ENCODE measurements around the gene POLE. TPM values are rescaled to one million over a fixed set of nuclear protein-coding genes. Genes with fewer than 3 reads are reported as not detected.

The POLE gene
- total and polyA plus RNA-seq, 9 of the 15 experiments (the other 6 are each of a cell fraction or from before 2014, with no cell fraction given) = 2.4 to 154 (median 49.6) TPM

- Histone ChIP-seq H3K9ac (ENCODE audit: insufficient read depth in 1 of 2, low read depth in 2 of 2, low read length in 2 of 2) (no peak overlapping the region), H3K9me1 (ENCODE audit: control insufficient read depth, insufficient read depth, low read length) (no peaks in the 10 kb centered on the region), H3K9me3 (replicated peaks; ENCODE audit: control insufficient read depth, insufficient read depth, low read depth, low read length) (no peaks in the 10 kb centered on the region; the same call in 1 of the 2 replicates), H3K27ac (ENCODE audit: extremely low read depth, low read depth, low read length) (no peak overlapping the region), H2AFZ (ENCODE audit: low read depth, low read length) (peak overlapping the region; percentile 71), H3K36me3 (ENCODE audit: control insufficient read depth, insufficient read depth, low read length) (no peaks in the 10 kb centered on the region), H3K4me2 (ENCODE audit: insufficient read depth, low read length) (peak overlapping the region; percentile 73), H4K20me1 (replicated peaks; ENCODE audit: control insufficient read depth, insufficient read depth, low read length) (0 out of 2 replicates have a peak, but pooled peaks cover 5% of the 10 kb centered on the region), H3K4me3 (no peak overlapping the region), H3K4me1 (replicated peaks in 1 of 2; ENCODE audit: control insufficient read depth in 2 of 2, insufficient read depth in 2 of 2, low read length in 2 of 2) (peaks cover 2 to 48% of the 10 kb centered on the region in 2 experiments; a peak in 2 of 5 replicates), H3K27me3 (ENCODE audit: control insufficient read depth in 2 of 2, insufficient read depth in 2 of 2, low read length in 2 of 2) (peaks cover 32 to 59% of the 10 kb centered on the region in 2 experiments), H3K79me2 (ENCODE audit: control insufficient read depth, insufficient read depth, low read length) (no peaks in the 10 kb centered on the region)
- ATAC-seq (peak; percentile 100), FAIRE-seq (peak; percentile 98), DNase-seq (ENCODE audit: extremely low read depth in 1 of 4, low spot score in 3 of 4) (peak; percentile 89 to 96 (median 92))
- intact Hi-C loops (cut with micrococcal nuclease) = no loop called here
- in situ Hi-C loops (cut with MboI) = no loop called here
- ChIA-PET POLR2A (no interaction called here), CTCF (ENCODE audit: low intra/inter-chr PET ratio) (no interaction called here)
- no TSS peak for BruUV-seq (replicated peaks)
- 2% methylated on average over 11 of the region's 11 CpGs for WGBS (ENCODE audit: insufficient coverage, low coverage, missing lambda C conversion rate)
- TF ChIP-seq TBP (optimal IDR thresholded peaks at IDR 0.05; ENCODE audit: low read depth, low read length) (no peak), NRF1 (conservative IDR thresholded peaks at IDR 0.05 in 1 of 2, IDR thresholded peaks at IDR 0.05 in 1 of 2) (peak; percentile 79 to 84), RCOR1 (IDR thresholded peaks at IDR 0.05; ENCODE audit: borderline replicate concordance in 1 of 2, low read depth in 2 of 2, low read length in 2 of 2) (peak in 1 of 2 experiments; percentile 39; a peak in 1 of 4 replicates), ATF1 (CRISPR knock-in tag; IDR thresholded peaks at IDR 0.05) (no peak), ATF1 (tag; IDR thresholded peaks at IDR 0.05) (peak; percentile 17), DACH1 (IDR thresholded peaks at IDR 0.05; ENCODE audit: partially characterized antibody) (no peak), TAF9B (IDR thresholded peaks at IDR 0.05; ENCODE audit: partially characterized antibody) (no peak), SRSF9 (IDR thresholded peaks at IDR 0.05; ENCODE audit: borderline replicate concordance, low read depth, low read length) (no peak), MAFK (IDR thresholded peaks at IDR 0.05; ENCODE audit: low read length) (no peak), ZNF184 (CRISPR knock-in tag; IDR thresholded peaks at IDR 0.05) (no peak), SAFB (IDR thresholded peaks at IDR 0.05; ENCODE audit: borderline replicate concordance, low read depth, low read length) (no peak), KAT7 (CRISPR knock-in tag; IDR thresholded peaks at IDR 0.05; ENCODE audit: borderline replicate concordance) (no peak), PHF21A (IDR thresholded peaks at IDR 0.05; ENCODE audit: borderline replicate concordance, low read depth) (peak; percentile 60; the same call in 1 of the 2 replicates), MECOM (CRISPR knock-in tag; IDR thresholded peaks at IDR 0.05) (no peak), ZNF778 (CRISPR knock-in tag; IDR thresholded peaks at IDR 0.05) (no peak), PHB (CRISPR knock-in tag; IDR thresholded peaks at IDR 0.05) (no peak), RFX1 (IDR thresholded peaks at IDR 0.05) (no peak; the same call in 1 of the 2 replicates), CREB1 (IDR thresholded peaks at IDR 0.05) (0 out of 2 replicates have a peak, but pooled peaks have one; percentile 27), CREB1 (CRISPR knock-in tag; IDR thresholded peaks at IDR 0.05) (peak; percentile 56; the same call in 1 of the 2 replicates), SNAPC5 (CRISPR knock-in tag; IDR thresholded peaks at IDR 0.05) (no peak), HNRNPL (IDR thresholded peaks at IDR 0.05; ENCODE audit: low read depth, low read length) (no peak), DMBX1 (CRISPR knock-in tag; IDR thresholded peaks at IDR 0.05; ENCODE audit: borderline replicate concordance) (no peak), CBX3 (IDR thresholded peaks at IDR 0.05; ENCODE audit: borderline replicate concordance in 1 of 2, low read length in 2 of 2) (no peak), TFAP4 (CRISPR knock-in tag; IDR thresholded peaks at IDR 0.05; ENCODE audit: borderline replicate concordance) (peak; percentile 17; the same call in 1 of the 2 replicates), RNF2 (IDR thresholded peaks at IDR 0.05) (no peak), NFYB (IDR thresholded peaks at IDR 0.05; ENCODE audit: extremely low read depth, insufficient read length) (peak; percentile 23)
Measured at GRCh38 chr12:132593938-132594358, 93.2 kb downstream of the POLE start.
